HL-60/S4 treated with phorbol 12-myristate 13-acetate at 8.2 ng/mL for 4 days and 3 days (cell line): ENCODE measurements around the gene PRRG2.

Source experiments
- in situ Hi-C: fragments of 300-500 bp; cut with MboI; formaldehyde crosslinking; loops from 2 replicates; pipeline ENCODE4 v1.15.0; 2022; ENCODE audit warnings: low sequenced_read_pairs

The PRRG2 gene

DNA sequence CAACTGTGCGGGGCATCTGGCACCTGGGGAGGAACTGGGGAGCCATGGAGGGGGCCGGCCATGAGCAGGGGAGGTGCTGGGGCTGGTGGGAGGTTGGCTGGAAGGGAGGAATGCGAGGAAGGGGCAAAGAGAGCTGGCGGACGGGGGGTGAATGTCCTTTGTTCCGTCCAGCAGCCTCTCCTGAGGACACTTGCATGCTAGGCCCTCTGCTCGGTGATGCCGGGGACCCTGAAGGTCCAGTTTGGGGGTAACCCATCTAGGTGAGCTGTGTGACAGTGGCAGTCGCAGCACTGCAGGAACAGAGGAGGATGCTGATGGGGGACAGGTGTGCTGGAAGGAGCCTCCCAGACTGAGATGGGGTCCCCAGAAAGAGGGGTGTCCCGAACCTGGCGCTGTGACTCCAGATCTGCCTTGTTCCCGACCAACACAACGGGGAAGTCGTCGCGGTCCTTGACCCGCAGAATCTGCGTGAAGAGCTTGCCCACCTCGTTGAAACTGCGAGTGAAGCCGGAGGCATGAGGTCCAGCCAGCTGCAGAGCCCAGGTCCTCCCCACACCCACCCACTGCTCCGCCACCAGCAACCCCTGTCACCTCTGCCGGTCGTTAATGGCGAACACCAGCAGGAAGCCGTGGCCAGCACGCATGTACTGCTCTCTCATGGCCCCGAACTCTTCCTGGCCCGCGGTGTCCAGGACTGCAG is 55.3 kb downstream of the PRRG2 start:
- in situ Hi-C loops, result no loop called here

- in situ Hi-C loops, result no loop called here
Measured at GRCh38 chr19:49637821-49638738, 57.0 kb downstream of the PRRG2 start.

GRCh38 chr19:49639401-49640112 is 58.4 kb downstream of the PRRG2 start:
- in situ Hi-C loops, result no loop called here

DNA sequence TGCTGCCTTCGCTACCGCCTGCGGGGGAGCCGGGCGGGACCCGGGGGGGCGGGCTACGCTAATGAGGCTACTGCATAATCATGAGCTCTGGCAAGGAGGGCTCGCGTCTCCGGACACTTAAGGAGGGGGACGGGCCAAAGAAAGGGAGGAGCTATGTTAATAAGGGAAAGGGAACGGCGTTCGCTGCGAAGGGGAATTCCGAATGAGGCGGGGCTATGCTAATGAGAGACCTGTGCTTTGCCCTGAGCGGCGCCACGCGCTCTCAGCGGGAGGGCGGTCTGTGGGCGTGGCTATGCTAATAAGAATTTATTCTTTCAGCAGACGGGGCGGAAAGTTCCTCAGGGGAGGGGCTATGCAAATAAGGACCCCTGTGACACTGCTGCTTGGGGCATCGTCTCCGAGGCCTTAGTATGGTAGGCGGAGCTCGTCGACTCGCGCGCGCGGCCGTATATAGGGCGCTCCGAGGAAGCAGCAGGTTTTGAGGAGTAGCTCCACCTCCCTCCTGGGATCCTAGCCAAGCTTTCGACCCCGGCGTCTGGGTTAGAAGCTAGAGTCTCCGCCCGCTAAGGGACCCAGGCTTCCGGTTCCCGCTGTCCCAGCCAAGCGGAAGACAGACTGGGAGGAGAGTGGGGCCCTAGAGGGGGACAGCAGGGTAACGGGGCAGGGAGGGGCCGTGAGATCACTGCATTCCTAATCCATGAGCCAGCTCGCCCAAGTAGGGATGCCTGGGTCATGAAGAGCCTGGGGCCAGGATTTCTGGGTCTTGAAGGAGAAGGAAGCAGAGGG is 59.2 kb downstream of the PRRG2 start, which contains the start of gene RRAS:
RRAS (minus strand) TSS at position 31 of the 786 bp plus-strand sequence. CDS start 45 bp downstream, outside the sequence.
- in situ Hi-C loops, result no loop called here
